ENCODE data around the gene WBP2.

GRCh38 chr17:75875940-75876189, 20.7 kb upstream of the WBP2 start:
- TF ChIP-seq PHF8 (conservative IDR thresholded peaks at IDR 0.05; ENCODE audit: low read depth, low read length) (no peak), EZH2 (IDR thresholded peaks at IDR 0.05; ENCODE audit: low read depth, low read length, severe bottlenecking) (no peak), CTCF (IDR thresholded peaks at IDR 0.05; ENCODE audit: control extremely low read depth in 1 of 3, insufficient read depth in 1 of 3, low read depth in 1 of 3, low read length in 3 of 3) (no peak), YY1 (IDR thresholded peaks at IDR 0.05; ENCODE audit: low read depth, low read length) (no peak), RAD21 (IDR thresholded peaks at IDR 0.05 in 1 of 2, conservative IDR thresholded peaks at IDR 0.05 in 1 of 2; ENCODE audit: low read depth in 2 of 2, low read length in 2 of 2) (no peak), EP300 (IDR thresholded peaks at IDR 0.05; ENCODE audit: borderline replicate concordance in 1 of 2, low read depth in 2 of 2, low read length in 2 of 2) (no peak), SP1 (IDR thresholded peaks at IDR 0.05; ENCODE audit: low read depth, low read length) (no peak), SRF (IDR thresholded peaks at IDR 0.05; ENCODE audit: low read depth, low read length) (no peak), MAX (IDR thresholded peaks at IDR 0.05) (no peak), ASH2L (IDR thresholded peaks at IDR 0.05; ENCODE audit: low read length) (no peak), CREB1 (IDR thresholded peaks at IDR 0.05) (no peak), SIX5 (IDR thresholded peaks at IDR 0.05; ENCODE audit: low read depth, low read length) (no peak), GABPA (IDR thresholded peaks at IDR 0.05; ENCODE audit: borderline replicate concordance, insufficient read depth, low read length) (no peak), POLR2AphosphoS5 (IDR thresholded peaks at IDR 0.05; ENCODE audit: low read depth, low read length) (no peak)
